Neural cell (in vitro differentiated cells): ENCODE data around the gene CDC73. TPM values are rescaled to one million over a fixed set of nuclear protein-coding genes. Genes with fewer than 3 reads are reported as not detected.

Experiments used
- H2AFZ ChIP-seq: fragments of 200-600, 300-800 bp; sonication (generic), shearing (Covaris generic); 2 replicates; pipeline ENCODE4 v1.6.0; 2014; ENCODE audit warnings: low read depth, mild to moderate bottlenecking, antibody characterized with exemption, low read length, moderate library complexity
- H3F3A ChIP-seq: fragments of 200-600 bp; shearing (Covaris generic); 2 replicates; pipeline ENCODE4 v1.6.1; 2016; ENCODE audit warnings: mild to moderate bottlenecking, moderate library complexity, mixed read lengths, antibody characterized with exemption, low read length; ENCODE audit not compliant: insufficient read depth, poor library complexity, severe bottlenecking
- H3K27ac ChIP-seq: fragments of 200-600, 300-800 bp; sonication (generic), shearing (Covaris generic); 2 replicates; pipeline ENCODE4 v1.5.1; 2014; ENCODE audit warnings: mild to moderate bottlenecking, low read length, moderate library complexity
- H3K27me3 ChIP-seq: fragments of 300-800, 200-600 bp; sonication (generic), shearing (Covaris generic); 2 replicates; pipeline ENCODE4 v1.6.0; 2014; ENCODE audit warnings: mild to moderate bottlenecking, low read depth, low read length, moderate library complexity; ENCODE audit not compliant: insufficient read depth
- H3K36me3 ChIP-seq: fragments of 300-800, 200-600 bp; sonication (generic), shearing (Covaris generic); 2 replicates; pipeline ENCODE4 v1.5.1; 2014; ENCODE audit warnings: mild to moderate bottlenecking, antibody characterized with exemption, low read length, moderate library complexity; ENCODE audit not compliant: insufficient read depth
- H3K4me2 ChIP-seq: fragments of 300-800, 200-600 bp; sonication (generic), shearing (Covaris generic); 2 replicates; pipeline ENCODE4 v1.6.0; 2014; ENCODE audit warnings: mild to moderate bottlenecking, low read length
- H3K4me3 ChIP-seq: fragments of 300-800, 200-600 bp; sonication (generic), shearing (Covaris generic); 2 replicates; pipeline ENCODE4 v1.5.1; 2014; ENCODE audit warnings: mild to moderate bottlenecking, low read length, moderate library complexity
- H3K79me2 ChIP-seq: fragments of 200-600 bp; shearing (Covaris generic); replicated peaks from 2 replicates; pipeline ENCODE4 v1.6.0; 2014; ENCODE audit warnings: mild to moderate bottlenecking, low read length, moderate library complexity; ENCODE audit not compliant: insufficient read depth
- H3K9ac ChIP-seq: fragments of 300-800, 200-600 bp; sonication (generic), shearing (Covaris generic); 2 replicates; pipeline ENCODE4 v1.6.1; 2016; ENCODE audit warnings: mild to moderate bottlenecking, low read length, mixed read lengths
- H3K9me2 ChIP-seq: fragments of 200-600 bp; shearing (Covaris generic); 2 replicates; pipeline ENCODE4 v1.6.1; 2016; ENCODE audit warnings: mild to moderate bottlenecking, low read length, mixed read lengths; ENCODE audit not compliant: insufficient read depth
- H3K9me3 ChIP-seq: fragments of 200-600, 300-800 bp; sonication (generic), shearing (Covaris generic); 2 replicates; pipeline ENCODE4 v1.6.1; 2016; ENCODE audit warnings: mild to moderate bottlenecking, mixed run types, low read length, moderate library complexity, mixed read lengths
- H4K20me1 ChIP-seq: fragments of 200-600 bp; shearing (Covaris generic); 2 replicates; pipeline ENCODE4 v1.6.1; 2016; ENCODE audit warnings: mild to moderate bottlenecking, mixed run types; ENCODE audit not compliant: insufficient read depth
- EP300 ChIP-seq: fragments of 450-650 bp; conservative IDR thresholded peaks from 2 replicates; pipeline ENCODE4 v1.6.1; 2014; ENCODE audit warnings: antibody characterized with exemption, mild to moderate bottlenecking, moderate library complexity; ENCODE audit not compliant: poor library complexity, severe bottlenecking
- EZH2 ChIP-seq: fragments of 200-600, 300-800 bp; shearing (Covaris generic), sonication (generic); IDR thresholded peaks from 2 replicates; pipeline ENCODE4 v1.6.1; 2014; ENCODE audit warnings: antibody characterized with exemption, low read length, borderline replicate concordance, mild to moderate bottlenecking; ENCODE audit not compliant: insufficient read depth, poor library complexity, severe bottlenecking
- MXI1 ChIP-seq: fragments of 450-650 bp; conservative IDR thresholded peaks from 2 replicates; pipeline ENCODE4 v1.6.1; 2014; ENCODE audit warnings: antibody characterized with exemption, mild to moderate bottlenecking; ENCODE audit not compliant: poor library complexity, severe bottlenecking
- POLR2AphosphoS5 ChIP-seq: IDR thresholded peaks from 2 replicates; pipeline ENCODE4 v1.6.1; 2012
- RAD21 ChIP-seq: fragments of 450-650 bp; conservative IDR thresholded peaks from 2 replicates; pipeline ENCODE4 v1.6.1; 2014; ENCODE audit warnings: antibody characterized with exemption, mild to moderate bottlenecking, moderate library complexity
- SMC3 ChIP-seq: fragments of 450-650 bp; conservative IDR thresholded peaks from 2 replicates; pipeline ENCODE4 v1.6.1; 2014; ENCODE audit warnings: antibody characterized with exemption, mild to moderate bottlenecking, moderate library complexity; ENCODE audit not compliant: poor library complexity
- TAF1 ChIP-seq: IDR thresholded peaks from 2 replicates; pipeline ENCODE4 v1.6.1; 2012; ENCODE audit warnings: low read depth
- polyA plus RNA-seq: library from polyadenylated mRNA; depleted of rRNA; stranded (reverse); fragments of >200 nt; gene quantifications from 2 replicates; pipeline ENCODE4 v1.2.3, GENCODE V29; 2014
- TF ChIP-seq, protein P1 (sequence below): fragments of 450-650 bp; IDR thresholded peaks from 2 replicates; pipeline ENCODE4 v1.5.1; 2014; ENCODE audit warnings: antibody characterized with exemption, mild to moderate bottlenecking, moderate library complexity; ENCODE audit not compliant: poor library complexity, severe bottlenecking
- TF ChIP-seq, protein P2 (sequence below): IDR thresholded peaks from 2 replicates; pipeline ENCODE4 v1.6.1; 2012; ENCODE audit warnings: borderline replicate concordance

CDC73 gene
- polyA plus RNA-seq, 1 donor from 2014 or later: 11.9 TPM

DNA sequence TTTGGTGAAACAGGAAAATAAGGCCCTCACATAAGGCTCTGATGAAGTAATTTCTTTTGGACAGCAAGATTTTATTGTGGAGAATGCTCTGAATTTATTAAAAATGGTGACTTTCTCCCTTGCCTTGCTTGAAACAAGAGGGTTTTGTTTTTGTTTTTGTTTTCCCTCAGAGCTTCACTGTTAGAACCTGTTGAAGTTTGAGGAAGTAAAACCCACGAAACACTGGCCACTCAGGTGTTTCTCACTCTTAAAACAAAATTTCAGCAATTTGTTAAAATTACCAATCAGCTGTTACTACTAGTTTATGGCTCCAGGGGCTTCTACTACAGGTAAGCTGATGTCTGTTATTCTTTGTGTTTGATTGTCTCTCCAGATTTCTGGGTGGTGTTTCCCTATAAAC is 177.2 kb downstream of the CDC73 start:
- Histone ChIP-seq H3F3A (no peaks in the 10 kb centered on the region), H3K4me3 (no peak overlapping the region)

DNA sequence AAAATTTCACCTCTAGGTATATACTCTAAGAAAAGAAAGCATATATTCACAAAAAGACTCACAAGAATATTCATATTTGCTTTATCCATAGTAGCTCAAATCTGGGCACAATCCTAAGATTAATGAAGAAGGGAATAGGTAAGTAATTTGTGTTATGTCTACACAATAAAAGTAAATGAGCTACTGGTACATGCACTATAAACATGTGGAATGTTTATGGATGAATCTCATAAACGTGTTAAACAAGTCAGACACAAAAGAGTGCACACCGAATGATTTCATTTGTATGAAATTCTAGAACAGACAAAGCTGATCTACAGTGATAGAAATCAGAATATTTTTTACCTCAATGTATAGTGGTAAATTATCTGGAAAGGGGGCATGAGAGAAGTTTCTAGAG is 179.9 kb downstream of the CDC73 start:
- Histone ChIP-seq H3K9me2 (no peaks in the 10 kb centered on the region), H3K4me2 (no peak overlapping the region), H3K27ac (no peak overlapping the region), H3K4me3 (no peak overlapping the region), H3K9ac (no peak overlapping the region), H3K9me3 (no peaks in the 10 kb centered on the region), H3K36me3 (no peaks in the 10 kb centered on the region), H3K27me3 (no peaks in the 10 kb centered on the region), H3F3A (no peaks in the 10 kb centered on the region), H4K20me1 (no peaks in the 10 kb centered on the region), H2AFZ (no peak overlapping the region), H3K79me2 (no peaks in the 10 kb centered on the region)
- TF ChIP-seq, protein P1, sequence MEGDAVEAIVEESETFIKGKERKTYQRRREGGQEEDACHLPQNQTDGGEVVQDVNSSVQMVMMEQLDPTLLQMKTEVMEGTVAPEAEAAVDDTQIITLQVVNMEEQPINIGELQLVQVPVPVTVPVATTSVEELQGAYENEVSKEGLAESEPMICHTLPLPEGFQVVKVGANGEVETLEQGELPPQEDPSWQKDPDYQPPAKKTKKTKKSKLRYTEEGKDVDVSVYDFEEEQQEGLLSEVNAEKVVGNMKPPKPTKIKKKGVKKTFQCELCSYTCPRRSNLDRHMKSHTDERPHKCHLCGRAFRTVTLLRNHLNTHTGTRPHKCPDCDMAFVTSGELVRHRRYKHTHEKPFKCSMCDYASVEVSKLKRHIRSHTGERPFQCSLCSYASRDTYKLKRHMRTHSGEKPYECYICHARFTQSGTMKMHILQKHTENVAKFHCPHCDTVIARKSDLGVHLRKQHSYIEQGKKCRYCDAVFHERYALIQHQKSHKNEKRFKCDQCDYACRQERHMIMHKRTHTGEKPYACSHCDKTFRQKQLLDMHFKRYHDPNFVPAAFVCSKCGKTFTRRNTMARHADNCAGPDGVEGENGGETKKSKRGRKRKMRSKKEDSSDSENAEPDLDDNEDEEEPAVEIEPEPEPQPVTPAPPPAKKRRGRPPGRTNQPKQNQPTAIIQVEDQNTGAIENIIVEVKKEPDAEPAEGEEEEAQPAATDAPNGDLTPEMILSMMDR: no peak
- TF ChIP-seq, protein P2, sequence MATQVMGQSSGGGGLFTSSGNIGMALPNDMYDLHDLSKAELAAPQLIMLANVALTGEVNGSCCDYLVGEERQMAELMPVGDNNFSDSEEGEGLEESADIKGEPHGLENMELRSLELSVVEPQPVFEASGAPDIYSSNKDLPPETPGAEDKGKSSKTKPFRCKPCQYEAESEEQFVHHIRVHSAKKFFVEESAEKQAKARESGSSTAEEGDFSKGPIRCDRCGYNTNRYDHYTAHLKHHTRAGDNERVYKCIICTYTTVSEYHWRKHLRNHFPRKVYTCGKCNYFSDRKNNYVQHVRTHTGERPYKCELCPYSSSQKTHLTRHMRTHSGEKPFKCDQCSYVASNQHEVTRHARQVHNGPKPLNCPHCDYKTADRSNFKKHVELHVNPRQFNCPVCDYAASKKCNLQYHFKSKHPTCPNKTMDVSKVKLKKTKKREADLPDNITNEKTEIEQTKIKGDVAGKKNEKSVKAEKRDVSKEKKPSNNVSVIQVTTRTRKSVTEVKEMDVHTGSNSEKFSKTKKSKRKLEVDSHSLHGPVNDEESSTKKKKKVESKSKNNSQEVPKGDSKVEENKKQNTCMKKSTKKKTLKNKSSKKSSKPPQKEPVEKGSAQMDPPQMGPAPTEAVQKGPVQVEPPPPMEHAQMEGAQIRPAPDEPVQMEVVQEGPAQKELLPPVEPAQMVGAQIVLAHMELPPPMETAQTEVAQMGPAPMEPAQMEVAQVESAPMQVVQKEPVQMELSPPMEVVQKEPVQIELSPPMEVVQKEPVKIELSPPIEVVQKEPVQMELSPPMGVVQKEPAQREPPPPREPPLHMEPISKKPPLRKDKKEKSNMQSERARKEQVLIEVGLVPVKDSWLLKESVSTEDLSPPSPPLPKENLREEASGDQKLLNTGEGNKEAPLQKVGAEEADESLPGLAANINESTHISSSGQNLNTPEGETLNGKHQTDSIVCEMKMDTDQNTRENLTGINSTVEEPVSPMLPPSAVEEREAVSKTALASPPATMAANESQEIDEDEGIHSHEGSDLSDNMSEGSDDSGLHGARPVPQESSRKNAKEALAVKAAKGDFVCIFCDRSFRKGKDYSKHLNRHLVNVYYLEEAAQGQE: no peak
- TF ChIP-seq POLR2AphosphoS5 (no peak), RAD21 (no peak), MXI1 (no peak), EP300 (no peak), TAF1 (no peak), SMC3 (no peak)

More for the DNA sequence above, 177.2 kb downstream of the CDC73 start:
- Histone ChIP-seq H4K20me1 (no peaks in the 10 kb centered on the region), H2AFZ (no peak overlapping the region), H3K9ac (no peak overlapping the region), H3K79me2 (no peaks in the 10 kb centered on the region), H3K27ac (no peak overlapping the region), H3K27me3 (no peaks in the 10 kb centered on the region), H3K36me3 (no peaks in the 10 kb centered on the region), H3K9me2 (no peaks in the 10 kb centered on the region), H3K4me2 (no peak overlapping the region), H3K9me3 (no peaks in the 10 kb centered on the region)
- TF ChIP-seq RAD21: no peak
- no peak for TF ChIP-seq SMC3
- TF ChIP-seq EZH2: no peak
- no peak for TF ChIP-seq MXI1
- no peak for TF ChIP-seq POLR2AphosphoS5
- TF ChIP-seq, protein P1: no peak
- no peak for TF ChIP-seq EP300
- no peak for TF ChIP-seq TAF1
- TF ChIP-seq, protein P2: no peak
